B cell (primary cell): ENCODE results near the gene NT5M.

Experiments used
- EZH2 ChIP-seq: IDR thresholded peaks from 2 replicates; pipeline ENCODE4 v1.6.1; 2012; ENCODE audit warnings: borderline replicate concordance, low read depth, mild to moderate bottlenecking, moderate library complexity, low read length; ENCODE audit not compliant: insufficient read depth, poor library complexity, severe bottlenecking
- TF ChIP-seq, protein P1 (sequence below): fragments of 200-600 bp; IDR thresholded peaks from one replicate; pipeline ENCODE4 v1.8.0; 2022; ENCODE audit warnings: antibody characterized with exemption, mild to moderate bottlenecking

DNA sequence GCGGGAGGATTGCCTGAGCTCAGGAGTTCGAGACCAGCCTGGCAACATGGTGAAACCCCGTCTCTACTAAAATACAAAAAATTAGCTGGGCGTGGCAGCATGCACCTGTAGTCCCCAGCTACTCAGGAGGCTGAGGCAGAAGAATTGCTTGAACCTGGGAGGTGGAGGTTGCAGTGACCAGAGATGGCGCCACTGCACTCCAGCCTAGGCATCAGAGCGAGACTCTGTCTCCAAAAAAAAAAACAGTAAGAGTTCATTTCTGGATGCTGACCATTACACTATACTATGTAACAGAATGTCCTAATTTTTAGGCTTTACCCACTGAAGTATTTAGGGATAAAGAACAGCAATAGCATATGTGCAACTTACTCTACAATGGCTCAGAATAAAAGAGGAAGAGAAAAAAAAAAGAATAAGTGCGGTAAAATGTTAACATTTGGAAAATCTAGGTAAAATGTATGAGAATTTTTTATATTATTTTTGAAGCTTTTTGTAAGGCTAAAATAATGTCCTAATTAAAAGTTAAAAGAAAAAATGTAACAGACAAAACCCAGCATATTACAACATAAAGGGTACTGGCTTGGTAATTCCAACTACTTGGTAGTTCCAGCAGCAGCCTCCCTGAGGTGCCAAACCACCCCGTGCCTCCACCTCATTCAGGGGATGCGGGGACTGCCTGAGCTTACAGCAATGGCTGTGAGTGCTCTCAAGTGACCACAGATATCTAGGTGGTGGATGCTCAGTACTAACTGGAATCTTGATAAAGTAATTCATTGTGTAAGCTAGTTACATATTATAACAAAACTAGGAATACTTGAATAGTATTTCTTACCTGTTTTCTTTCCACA is 33.0 kb upstream of the NT5M start:
- TF ChIP-seq, protein P1, sequence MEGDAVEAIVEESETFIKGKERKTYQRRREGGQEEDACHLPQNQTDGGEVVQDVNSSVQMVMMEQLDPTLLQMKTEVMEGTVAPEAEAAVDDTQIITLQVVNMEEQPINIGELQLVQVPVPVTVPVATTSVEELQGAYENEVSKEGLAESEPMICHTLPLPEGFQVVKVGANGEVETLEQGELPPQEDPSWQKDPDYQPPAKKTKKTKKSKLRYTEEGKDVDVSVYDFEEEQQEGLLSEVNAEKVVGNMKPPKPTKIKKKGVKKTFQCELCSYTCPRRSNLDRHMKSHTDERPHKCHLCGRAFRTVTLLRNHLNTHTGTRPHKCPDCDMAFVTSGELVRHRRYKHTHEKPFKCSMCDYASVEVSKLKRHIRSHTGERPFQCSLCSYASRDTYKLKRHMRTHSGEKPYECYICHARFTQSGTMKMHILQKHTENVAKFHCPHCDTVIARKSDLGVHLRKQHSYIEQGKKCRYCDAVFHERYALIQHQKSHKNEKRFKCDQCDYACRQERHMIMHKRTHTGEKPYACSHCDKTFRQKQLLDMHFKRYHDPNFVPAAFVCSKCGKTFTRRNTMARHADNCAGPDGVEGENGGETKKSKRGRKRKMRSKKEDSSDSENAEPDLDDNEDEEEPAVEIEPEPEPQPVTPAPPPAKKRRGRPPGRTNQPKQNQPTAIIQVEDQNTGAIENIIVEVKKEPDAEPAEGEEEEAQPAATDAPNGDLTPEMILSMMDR: peak; percentile 39
- no peak for TF ChIP-seq EZH2
